Measurements from ENCODE around the gene TRIOBP. TPM values are rescaled to one million over a fixed set of nuclear protein-coding genes. Genes with fewer than 3 reads are reported as not detected.

TRIOBP gene
- total RNA-seq, 2 donors from 2014 or later: 114 to 115 TPM

DNA sequence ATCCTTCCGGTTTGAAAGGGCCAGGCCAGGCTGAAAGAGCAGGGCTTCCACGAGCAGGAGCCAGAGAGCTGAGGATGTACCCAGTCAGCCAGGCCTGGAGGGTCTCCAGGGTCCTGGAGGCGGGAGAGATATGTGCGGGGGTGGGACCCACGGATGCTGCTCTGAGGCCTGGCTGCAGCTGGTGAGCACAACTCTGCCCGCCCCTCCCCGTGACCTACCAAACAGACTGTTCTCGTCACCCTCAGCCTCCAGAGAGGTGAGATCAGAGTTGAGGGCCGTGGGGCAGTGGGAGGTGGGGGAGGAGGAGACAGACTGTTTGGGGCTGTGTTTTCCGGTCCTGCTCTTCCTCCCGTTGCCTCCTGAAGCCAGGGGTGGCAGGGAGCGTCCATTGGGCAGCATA lies 42.2 kb downstream of the TRIOBP start:
- Histone ChIP-seq H3K4me1 (replicated peaks) (no peaks in the 10 kb centered on the region), H3K9me3 (no peaks in the 10 kb centered on the region), H3K27ac (no peak overlapping the region), H3K4me3 (no peak overlapping the region), H3K27me3 (replicated peaks; ENCODE audit: insufficient read depth) (no peaks in the 10 kb centered on the region), H3K36me3 (no peaks in the 10 kb centered on the region)
- 69% methylated on average over 11 of the region's 12 CpGs for WGBS
- intact Hi-C loops (cut with DNase I): loop anchor here (5.0 kb wide), 1 partner anchor 53 kb away; no protein-coding TSS in a partner anchor
- no peak for DNase-seq (ENCODE audit: low spot score)
- TF ChIP-seq, protein P1, sequence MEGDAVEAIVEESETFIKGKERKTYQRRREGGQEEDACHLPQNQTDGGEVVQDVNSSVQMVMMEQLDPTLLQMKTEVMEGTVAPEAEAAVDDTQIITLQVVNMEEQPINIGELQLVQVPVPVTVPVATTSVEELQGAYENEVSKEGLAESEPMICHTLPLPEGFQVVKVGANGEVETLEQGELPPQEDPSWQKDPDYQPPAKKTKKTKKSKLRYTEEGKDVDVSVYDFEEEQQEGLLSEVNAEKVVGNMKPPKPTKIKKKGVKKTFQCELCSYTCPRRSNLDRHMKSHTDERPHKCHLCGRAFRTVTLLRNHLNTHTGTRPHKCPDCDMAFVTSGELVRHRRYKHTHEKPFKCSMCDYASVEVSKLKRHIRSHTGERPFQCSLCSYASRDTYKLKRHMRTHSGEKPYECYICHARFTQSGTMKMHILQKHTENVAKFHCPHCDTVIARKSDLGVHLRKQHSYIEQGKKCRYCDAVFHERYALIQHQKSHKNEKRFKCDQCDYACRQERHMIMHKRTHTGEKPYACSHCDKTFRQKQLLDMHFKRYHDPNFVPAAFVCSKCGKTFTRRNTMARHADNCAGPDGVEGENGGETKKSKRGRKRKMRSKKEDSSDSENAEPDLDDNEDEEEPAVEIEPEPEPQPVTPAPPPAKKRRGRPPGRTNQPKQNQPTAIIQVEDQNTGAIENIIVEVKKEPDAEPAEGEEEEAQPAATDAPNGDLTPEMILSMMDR (IDR thresholded peaks at IDR 0.05): no peak
- no peak for TF ChIP-seq POLR2A (IDR thresholded peaks at IDR 0.05)
- no peak for TF ChIP-seq POLR2AphosphoS5 (IDR thresholded peaks at IDR 0.05)

DNA sequence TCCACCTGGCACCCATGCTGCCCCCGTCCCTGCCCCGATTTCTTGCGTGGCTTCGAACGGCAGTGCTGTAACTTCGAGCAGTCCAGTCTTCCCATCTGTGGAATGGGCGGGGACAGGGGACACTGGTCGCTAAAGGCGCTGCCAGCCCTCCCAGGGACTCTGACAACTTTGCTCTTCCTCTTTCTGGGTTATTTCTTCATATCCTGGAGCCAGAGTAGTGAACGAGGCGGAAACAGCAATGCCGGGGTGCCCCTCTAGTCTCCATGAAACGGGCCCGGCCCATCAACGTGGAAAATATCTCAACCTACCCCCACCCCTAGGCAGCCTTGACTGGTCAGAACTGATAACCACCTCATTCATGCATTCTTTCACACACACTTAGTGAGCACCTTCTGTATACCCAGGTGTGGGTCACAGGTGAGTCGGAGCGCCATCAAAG lies 42.8 kb downstream of the TRIOBP start:
- Histone ChIP-seq H3K4me3 (no peak overlapping the region), H3K36me3 (no peaks in the 10 kb centered on the region), H3K9me3 (no peaks in the 10 kb centered on the region), H3K27me3 (replicated peaks; ENCODE audit: insufficient read depth) (no peaks in the 10 kb centered on the region), H3K4me1 (replicated peaks) (no peaks in the 10 kb centered on the region), H3K27ac (no peak overlapping the region)
- intact Hi-C loops (cut with DNase I): loop anchor here (5.0 kb wide), 1 partner anchor 53 kb away; no protein-coding TSS in a partner anchor
- no peak for DNase-seq (ENCODE audit: low spot score)
- TF ChIP-seq POLR2AphosphoS5 (IDR thresholded peaks at IDR 0.05) (no peak), POLR2A (IDR thresholded peaks at IDR 0.05) (no peak)
- TF ChIP-seq, protein P1 (IDR thresholded peaks at IDR 0.05): no peak
- WGBS: 81% methylated on average over 17 of the region's 17 CpGs

DNA sequence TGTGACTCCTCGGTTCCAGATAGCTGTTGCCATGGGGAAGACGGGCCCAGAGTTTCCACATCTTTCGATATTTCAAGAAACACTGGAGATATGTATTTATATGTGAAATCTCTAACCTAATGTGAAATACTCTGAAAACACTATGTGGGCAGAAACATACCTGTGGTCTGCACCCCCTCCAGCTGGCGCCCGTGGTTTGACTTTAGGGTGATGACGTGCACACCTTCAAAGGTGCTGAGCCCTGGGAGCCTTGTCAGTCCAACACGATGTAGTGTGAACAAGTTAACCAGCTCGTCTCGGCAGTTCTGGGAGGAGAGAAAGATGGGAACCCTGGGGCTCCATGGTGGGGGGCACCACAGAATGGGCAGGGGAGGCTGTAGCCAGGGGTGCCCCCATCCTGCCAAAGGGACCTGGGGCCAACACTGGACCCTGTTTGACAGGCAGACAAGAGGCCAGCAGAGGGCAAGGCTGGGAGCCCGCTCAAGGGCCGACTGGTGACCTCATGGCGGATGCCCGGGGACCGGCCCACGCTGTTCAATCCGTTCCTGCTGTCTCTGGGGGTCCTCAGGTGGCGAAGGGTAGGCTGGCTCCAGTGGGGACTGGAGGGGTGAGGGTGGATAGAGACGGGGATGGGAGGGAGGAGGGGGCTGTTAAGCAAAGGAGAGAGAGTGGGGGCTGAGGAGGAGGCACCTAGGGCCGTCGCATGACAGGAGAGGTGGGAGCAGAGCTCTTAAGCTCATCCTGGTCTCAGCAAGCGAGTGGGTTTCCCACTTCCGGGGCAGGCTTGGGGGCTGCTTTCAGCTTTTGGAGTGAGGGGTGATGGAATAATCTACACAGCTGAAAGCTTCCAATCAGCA lies 43.8 kb downstream of the TRIOBP start:
- TF ChIP-seq POLR2A (IDR thresholded peaks at IDR 0.05) (no peak), POLR2AphosphoS5 (IDR thresholded peaks at IDR 0.05) (no peak)
- TF ChIP-seq, protein P1 (IDR thresholded peaks at IDR 0.05): no peak
- Histone ChIP-seq H3K4me1 (replicated peaks) (peaks cover 4% of the 10 kb centered on the region), H3K27me3 (replicated peaks; ENCODE audit: insufficient read depth) (no peaks in the 10 kb centered on the region), H3K9me3 (no peaks in the 10 kb centered on the region), H3K4me3 (no peak overlapping the region), H3K36me3 (no peaks in the 10 kb centered on the region), H3K27ac (no peak overlapping the region)
- intact Hi-C loops (cut with DNase I): no loop called here
- no peak for DNase-seq (ENCODE audit: low spot score)
- 71% methylated on average over 22 of the region's 22 CpGs for WGBS

DNA sequence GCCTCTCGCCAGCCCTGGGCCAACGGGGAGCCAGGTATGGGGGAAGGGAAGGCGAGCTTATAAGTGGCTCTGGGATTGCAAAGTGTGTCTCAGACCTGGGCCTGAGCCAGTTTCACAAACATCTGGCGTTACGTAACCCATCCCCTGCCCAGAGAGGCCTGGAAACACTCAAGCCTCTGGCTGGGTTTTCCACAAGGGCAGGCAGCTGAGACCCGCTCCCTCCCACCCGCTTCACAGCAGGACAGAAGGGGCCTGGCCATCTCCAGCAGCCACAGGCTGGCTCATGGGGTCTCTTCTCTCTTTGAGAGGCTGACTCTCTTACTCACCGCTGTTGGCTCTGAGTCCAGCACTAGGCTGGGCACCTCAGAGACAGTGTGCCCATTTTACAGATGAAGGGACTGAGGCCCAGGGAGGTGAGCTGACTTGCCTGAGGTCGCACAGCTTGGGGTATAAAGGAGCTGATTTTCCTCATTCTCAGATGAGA lies 44.5 kb downstream of the TRIOBP start:
- TF ChIP-seq POLR2AphosphoS5 (IDR thresholded peaks at IDR 0.05): peak; percentile 28
- TF ChIP-seq POLR2A (IDR thresholded peaks at IDR 0.05): no peak
- Histone ChIP-seq H3K27me3 (replicated peaks; ENCODE audit: insufficient read depth) (no peaks in the 10 kb centered on the region), H3K4me3 (no peak overlapping the region), H3K27ac (no peak overlapping the region), H3K9me3 (no peaks in the 10 kb centered on the region), H3K4me1 (replicated peaks) (peaks cover 4% of the 10 kb centered on the region), H3K36me3 (no peaks in the 10 kb centered on the region)
- intact Hi-C loops (cut with DNase I): no loop called here
- WGBS: 45% methylated on average over 9 of the region's 9 CpGs
- DNase-seq (ENCODE audit: low spot score): no peak

DNA sequence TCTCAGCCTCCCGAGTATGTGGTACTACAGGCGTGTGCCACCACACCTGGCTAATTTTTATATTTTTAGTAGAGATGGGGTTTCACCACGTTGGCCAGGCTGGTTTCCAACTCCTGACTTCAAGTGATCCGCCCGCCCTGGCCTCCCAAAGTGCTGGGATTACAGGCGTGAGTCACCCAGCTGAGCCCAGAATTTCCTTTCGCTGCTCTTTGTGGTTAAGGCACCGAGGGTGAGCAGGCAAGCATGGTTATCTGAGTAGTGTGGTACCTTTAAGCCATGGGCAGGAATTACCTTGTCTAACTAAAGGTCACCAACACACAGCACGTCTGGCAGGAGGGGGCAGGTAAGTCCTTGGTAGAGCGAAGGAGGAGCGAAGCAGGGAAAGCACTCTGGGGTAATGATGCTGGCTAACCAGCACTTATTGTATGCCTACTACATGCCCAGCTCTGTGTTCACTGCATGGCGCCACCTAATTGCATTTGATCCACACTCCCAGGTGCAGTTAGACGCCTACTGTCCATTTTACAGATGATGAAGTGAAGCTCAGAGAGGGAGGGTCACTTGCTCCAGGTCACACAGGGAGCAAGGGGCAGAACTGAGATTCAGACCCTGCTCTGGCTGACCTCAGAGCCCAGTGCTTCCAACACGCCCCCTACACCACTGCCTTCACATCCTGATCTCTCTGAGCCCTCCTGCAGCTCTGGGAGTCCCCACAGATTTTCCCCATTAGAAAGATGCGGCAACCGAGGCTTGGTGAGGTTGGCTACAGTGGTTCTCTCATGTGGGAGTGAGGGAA lies 45.7 kb downstream of the TRIOBP start:
- TF ChIP-seq POLR2A (IDR thresholded peaks at IDR 0.05): no peak
- TF ChIP-seq POLR2AphosphoS5 (IDR thresholded peaks at IDR 0.05): no peak
- TF ChIP-seq, protein P1 (IDR thresholded peaks at IDR 0.05): no peak
- Histone ChIP-seq H3K4me3 (no peak overlapping the region), H3K27me3 (replicated peaks; ENCODE audit: insufficient read depth) (no peaks in the 10 kb centered on the region), H3K36me3 (no peaks in the 10 kb centered on the region), H3K9me3 (no peaks in the 10 kb centered on the region), H3K27ac (no peak overlapping the region), H3K4me1 (replicated peaks) (peaks cover 8% of the 10 kb centered on the region)
- no peak for DNase-seq (ENCODE audit: low spot score)
- WGBS: 83% methylated on average over 16 of the region's 16 CpGs
- intact Hi-C loops (cut with DNase I): no loop called here
